ENCODE data around the gene GMIP.

DNA sequence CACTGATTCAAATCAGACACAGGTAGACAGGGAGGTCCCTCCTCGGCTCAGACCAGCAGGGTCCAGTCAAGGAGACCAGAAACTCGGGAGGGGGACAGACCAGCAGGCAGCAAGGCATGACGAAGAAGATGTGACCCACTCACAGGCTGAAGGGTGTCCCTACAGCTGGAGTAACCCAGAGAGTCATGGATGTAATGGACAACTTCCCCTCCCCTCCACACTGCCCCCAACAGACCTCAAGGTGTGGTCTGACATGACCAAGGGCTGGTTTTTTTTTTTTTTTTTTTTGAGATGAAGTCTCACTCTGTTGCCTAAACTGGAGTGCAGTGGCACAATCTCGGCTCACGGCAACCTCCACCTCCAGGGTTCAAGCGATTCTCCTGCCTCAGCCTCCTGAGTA is 59.1 kb downstream of the GMIP start:
- TF ChIP-seq, protein P1, sequence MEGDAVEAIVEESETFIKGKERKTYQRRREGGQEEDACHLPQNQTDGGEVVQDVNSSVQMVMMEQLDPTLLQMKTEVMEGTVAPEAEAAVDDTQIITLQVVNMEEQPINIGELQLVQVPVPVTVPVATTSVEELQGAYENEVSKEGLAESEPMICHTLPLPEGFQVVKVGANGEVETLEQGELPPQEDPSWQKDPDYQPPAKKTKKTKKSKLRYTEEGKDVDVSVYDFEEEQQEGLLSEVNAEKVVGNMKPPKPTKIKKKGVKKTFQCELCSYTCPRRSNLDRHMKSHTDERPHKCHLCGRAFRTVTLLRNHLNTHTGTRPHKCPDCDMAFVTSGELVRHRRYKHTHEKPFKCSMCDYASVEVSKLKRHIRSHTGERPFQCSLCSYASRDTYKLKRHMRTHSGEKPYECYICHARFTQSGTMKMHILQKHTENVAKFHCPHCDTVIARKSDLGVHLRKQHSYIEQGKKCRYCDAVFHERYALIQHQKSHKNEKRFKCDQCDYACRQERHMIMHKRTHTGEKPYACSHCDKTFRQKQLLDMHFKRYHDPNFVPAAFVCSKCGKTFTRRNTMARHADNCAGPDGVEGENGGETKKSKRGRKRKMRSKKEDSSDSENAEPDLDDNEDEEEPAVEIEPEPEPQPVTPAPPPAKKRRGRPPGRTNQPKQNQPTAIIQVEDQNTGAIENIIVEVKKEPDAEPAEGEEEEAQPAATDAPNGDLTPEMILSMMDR (conservative IDR thresholded peaks at IDR 0.05): no peak
- TF ChIP-seq ZFX (IDR thresholded peaks at IDR 0.05): no peak
